Measurements from ENCODE around the gene BBS4.
"Not testable (repeated sequence)": the region's sequence is repeated elsewhere in the genome, so short reads cannot be mapped to it uniquely, and the experiment has no call there.

Gene BBS4, protein sequence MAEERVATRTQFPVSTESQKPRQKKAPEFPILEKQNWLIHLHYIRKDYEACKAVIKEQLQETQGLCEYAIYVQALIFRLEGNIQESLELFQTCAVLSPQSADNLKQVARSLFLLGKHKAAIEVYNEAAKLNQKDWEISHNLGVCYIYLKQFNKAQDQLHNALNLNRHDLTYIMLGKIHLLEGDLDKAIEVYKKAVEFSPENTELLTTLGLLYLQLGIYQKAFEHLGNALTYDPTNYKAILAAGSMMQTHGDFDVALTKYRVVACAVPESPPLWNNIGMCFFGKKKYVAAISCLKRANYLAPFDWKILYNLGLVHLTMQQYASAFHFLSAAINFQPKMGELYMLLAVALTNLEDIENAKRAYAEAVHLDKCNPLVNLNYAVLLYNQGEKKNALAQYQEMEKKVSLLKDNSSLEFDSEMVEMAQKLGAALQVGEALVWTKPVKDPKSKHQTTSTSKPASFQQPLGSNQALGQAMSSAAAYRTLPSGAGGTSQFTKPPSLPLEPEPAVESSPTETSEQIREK
- 11.1 to 14.9 (median 13.5) reads per million in 3 donors for total RNA-seq

GRCh38 chr15:72685925-72686794 is at the start of gene BBS4, which contains the start of gene HIGD2B:
TSS of gene BBS4 (plus strand) at chr15:72686207. CDS start at chr15:72686228, 21 bp downstream.
TSS of gene HIGD2B (minus strand) at chr15:72686182. CDS start at chr15:72676374, 9,808 bp downstream.
- H3K36me3 ChIP-seq (ENCODE audit: control insufficient read depth, insufficient read depth, low read length): peaks cover 5% of the 10 kb centered on the region
- no peaks in the 10 kb centered on the region for H3K27me3 ChIP-seq (replicated peaks; ENCODE audit: control insufficient read depth, insufficient read depth, low read length, poor library complexity, severe bottlenecking)
- H3K4me3 ChIP-seq (ENCODE audit: insufficient read depth, low read depth, low read length, poor library complexity, severe bottlenecking): peak within 1 kb of the TSS; percentile 87
- no peaks in the 10 kb centered on the region for H3K9me3 ChIP-seq (ENCODE audit: control insufficient read depth, low read length)
- H3K27ac ChIP-seq (ENCODE audit: insufficient read depth, low read length, poor library complexity, severe bottlenecking): peak within 1 kb of the TSS; percentile 81
- peaks cover 5% of the 10 kb centered on the region for H3K4me1 ChIP-seq (ENCODE audit: control insufficient read depth, insufficient read depth, low read length, poor library complexity, severe bottlenecking)
- DNase-seq: peak; percentile 71 to 77 (median 73)

- H3K27me3 ChIP-seq (replicated peaks; ENCODE audit: control insufficient read depth, insufficient read depth, low read length, poor library complexity, severe bottlenecking); H3K4me1 ChIP-seq (ENCODE audit: control insufficient read depth, insufficient read depth, low read length, poor library complexity, severe bottlenecking); H3K36me3 ChIP-seq (ENCODE audit: control insufficient read depth, insufficient read depth, low read length); H3K4me3 ChIP-seq (ENCODE audit: insufficient read depth, low read depth, low read length, poor library complexity, severe bottlenecking); H3K9me3 ChIP-seq (ENCODE audit: control insufficient read depth, low read length); H3K27ac ChIP-seq (ENCODE audit: insufficient read depth, low read length, poor library complexity, severe bottlenecking): not testable (repeated sequence)
- DNase-seq: peak; percentile 29 to 56 (median 44)
These were observed 49.3 kb upstream of the BBS4 start for GRCh38 chr15:72636519-72637282.

GRCh38 chr15:72639759-72640483 is 46.1 kb upstream of the BBS4 start:
- H3K36me3 ChIP-seq (ENCODE audit: control insufficient read depth, insufficient read depth, low read length); H3K4me1 ChIP-seq (ENCODE audit: control insufficient read depth, insufficient read depth, low read length, poor library complexity, severe bottlenecking); DNase-seq; H3K9me3 ChIP-seq (ENCODE audit: control insufficient read depth, low read length); H3K27ac ChIP-seq (ENCODE audit: insufficient read depth, low read length, poor library complexity, severe bottlenecking); H3K4me3 ChIP-seq (ENCODE audit: insufficient read depth, low read depth, low read length, poor library complexity, severe bottlenecking); H3K27me3 ChIP-seq (replicated peaks; ENCODE audit: control insufficient read depth, insufficient read depth, low read length, poor library complexity, severe bottlenecking): not testable (repeated sequence)

DNA sequence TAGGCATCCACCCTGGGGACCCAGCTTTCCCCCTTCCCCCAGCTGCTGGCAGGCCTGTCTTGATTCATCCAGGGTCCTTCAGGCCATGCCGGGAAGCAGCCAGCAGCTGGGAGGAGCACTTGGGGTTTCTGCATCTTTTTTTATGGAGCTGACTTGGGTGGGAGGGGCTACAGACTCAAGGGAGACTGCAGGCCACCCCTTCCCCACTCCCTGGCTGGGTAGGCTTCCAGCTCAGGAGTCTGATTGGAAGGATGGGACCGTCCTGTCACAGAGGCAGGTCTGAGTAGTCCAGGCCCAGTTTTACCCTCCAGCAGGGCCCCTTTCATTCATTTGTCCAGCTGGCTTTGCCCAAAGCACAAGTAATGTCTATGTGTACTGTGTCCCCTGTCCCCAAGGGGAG is 43.7 kb upstream of the BBS4 start:
- H3K4me3 ChIP-seq (ENCODE audit: insufficient read depth, low read depth, low read length, poor library complexity, severe bottlenecking); H3K27me3 ChIP-seq (replicated peaks; ENCODE audit: control insufficient read depth, insufficient read depth, low read length, poor library complexity, severe bottlenecking); H3K4me1 ChIP-seq (ENCODE audit: control insufficient read depth, insufficient read depth, low read length, poor library complexity, severe bottlenecking); DNase-seq; H3K9me3 ChIP-seq (ENCODE audit: control insufficient read depth, low read length); H3K36me3 ChIP-seq (ENCODE audit: control insufficient read depth, insufficient read depth, low read length); H3K27ac ChIP-seq (ENCODE audit: insufficient read depth, low read length, poor library complexity, severe bottlenecking): not testable (repeated sequence)

DNA sequence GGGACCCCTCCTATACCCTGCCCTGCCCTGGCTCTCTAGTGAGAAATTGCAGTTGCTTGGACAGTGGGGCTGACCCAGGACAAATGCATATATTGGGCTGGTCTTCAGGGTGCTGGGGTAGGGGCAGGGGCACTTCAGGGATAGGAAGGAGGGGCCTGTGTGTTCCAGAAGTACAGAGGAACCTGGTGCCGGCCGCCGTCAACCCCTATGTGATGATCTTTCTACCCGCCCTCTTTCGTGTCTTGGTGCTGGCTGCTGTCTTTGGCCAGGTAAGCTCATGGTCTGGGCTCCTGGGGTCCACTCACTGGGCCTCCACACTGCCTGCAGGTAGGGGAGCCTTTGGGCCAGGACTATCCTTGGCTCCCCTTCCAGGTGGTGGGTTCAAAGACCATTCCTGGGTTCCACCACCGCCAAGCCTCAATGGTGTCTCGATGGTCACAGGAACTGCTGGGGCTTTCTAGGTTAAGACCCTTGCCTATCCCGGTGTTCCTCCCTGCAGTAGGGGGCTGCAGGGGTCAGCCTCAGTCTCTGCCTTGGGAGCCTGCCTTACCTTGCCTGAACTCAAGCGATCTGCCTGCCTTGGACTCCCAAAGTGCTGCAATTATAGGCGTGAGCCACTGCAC is 37.3 kb upstream of the BBS4 start:
- H3K4me3 ChIP-seq (ENCODE audit: insufficient read depth, low read depth, low read length, poor library complexity, severe bottlenecking); H3K36me3 ChIP-seq (ENCODE audit: control insufficient read depth, insufficient read depth, low read length); DNase-seq; H3K4me1 ChIP-seq (ENCODE audit: control insufficient read depth, insufficient read depth, low read length, poor library complexity, severe bottlenecking); H3K27me3 ChIP-seq (replicated peaks; ENCODE audit: control insufficient read depth, insufficient read depth, low read length, poor library complexity, severe bottlenecking); H3K9me3 ChIP-seq (ENCODE audit: control insufficient read depth, low read length); H3K27ac ChIP-seq (ENCODE audit: insufficient read depth, low read length, poor library complexity, severe bottlenecking): not testable (repeated sequence)

- H3K36me3 ChIP-seq (ENCODE audit: control insufficient read depth, insufficient read depth, low read length); H3K27ac ChIP-seq (ENCODE audit: insufficient read depth, low read length, poor library complexity, severe bottlenecking); H3K4me3 ChIP-seq (ENCODE audit: insufficient read depth, low read depth, low read length, poor library complexity, severe bottlenecking); DNase-seq; H3K4me1 ChIP-seq (ENCODE audit: control insufficient read depth, insufficient read depth, low read length, poor library complexity, severe bottlenecking); H3K9me3 ChIP-seq (ENCODE audit: control insufficient read depth, low read length); H3K27me3 ChIP-seq (replicated peaks; ENCODE audit: control insufficient read depth, insufficient read depth, low read length, poor library complexity, severe bottlenecking): not testable (repeated sequence)
These were observed 31.6 kb upstream of the BBS4 start, which contains the start of gene GOLGA6B for GRCh38 chr15:72654397-72654796. TSS of gene GOLGA6B (plus strand) at chr15:72654697. CDS start at chr15:72654738, 41 bp downstream.

GRCh38 chr15:72656014-72656413 is 30.0 kb upstream of the BBS4 start:
- not testable (repeated sequence) for H3K9me3 ChIP-seq (ENCODE audit: control insufficient read depth, low read length); H3K27me3 ChIP-seq (replicated peaks; ENCODE audit: control insufficient read depth, insufficient read depth, low read length, poor library complexity, severe bottlenecking); DNase-seq; H3K27ac ChIP-seq (ENCODE audit: insufficient read depth, low read length, poor library complexity, severe bottlenecking); H3K36me3 ChIP-seq (ENCODE audit: control insufficient read depth, insufficient read depth, low read length); H3K4me1 ChIP-seq (ENCODE audit: control insufficient read depth, insufficient read depth, low read length, poor library complexity, severe bottlenecking); H3K4me3 ChIP-seq (ENCODE audit: insufficient read depth, low read depth, low read length, poor library complexity, severe bottlenecking)

DNA sequence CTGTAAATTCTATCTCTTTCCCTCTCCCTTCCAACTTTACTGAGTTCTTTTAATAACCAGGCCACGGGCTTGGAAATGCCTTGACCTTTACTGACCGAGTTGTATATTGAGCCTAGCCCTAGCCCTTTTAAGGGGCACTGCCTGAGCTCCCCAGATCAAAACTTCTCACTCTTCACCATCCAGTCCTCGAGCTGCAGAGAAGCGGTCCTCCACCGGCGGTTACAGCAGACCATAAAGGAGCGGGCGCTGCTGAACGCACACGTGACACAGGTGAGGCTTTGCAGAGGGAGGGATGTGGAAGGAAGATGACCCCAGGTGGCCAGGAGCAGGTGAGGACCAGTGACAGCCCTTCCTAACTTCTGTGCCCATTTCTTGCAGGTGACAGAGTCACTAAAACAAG is 24.9 kb upstream of the BBS4 start:
- not testable (repeated sequence) for H3K36me3 ChIP-seq (ENCODE audit: control insufficient read depth, insufficient read depth, low read length); H3K27ac ChIP-seq (ENCODE audit: insufficient read depth, low read length, poor library complexity, severe bottlenecking); H3K27me3 ChIP-seq (replicated peaks; ENCODE audit: control insufficient read depth, insufficient read depth, low read length, poor library complexity, severe bottlenecking); H3K4me1 ChIP-seq (ENCODE audit: control insufficient read depth, insufficient read depth, low read length, poor library complexity, severe bottlenecking); DNase-seq; H3K9me3 ChIP-seq (ENCODE audit: control insufficient read depth, low read length); H3K4me3 ChIP-seq (ENCODE audit: insufficient read depth, low read depth, low read length, poor library complexity, severe bottlenecking)

DNA sequence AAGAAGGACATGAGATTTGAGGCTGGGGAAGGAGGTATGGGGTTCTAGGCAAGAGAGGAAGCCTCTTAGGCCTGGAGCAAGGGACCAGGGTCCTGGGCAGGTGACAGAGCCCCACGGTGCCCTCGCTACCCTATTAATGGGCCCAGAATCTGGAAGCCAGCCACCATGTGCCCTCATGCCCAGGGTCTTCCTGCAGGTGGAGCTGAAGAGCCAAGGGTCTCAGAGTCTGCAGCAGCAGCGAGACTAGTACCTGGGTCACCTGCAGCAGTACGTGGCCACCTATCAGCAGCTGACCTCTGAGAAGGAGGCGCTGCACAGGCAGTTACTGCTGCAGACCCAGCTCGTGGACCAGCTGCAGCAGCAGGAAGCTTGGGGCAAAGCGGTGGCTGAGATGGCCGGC is 22.1 kb upstream of the BBS4 start:
- H3K4me1 ChIP-seq (ENCODE audit: control insufficient read depth, insufficient read depth, low read length, poor library complexity, severe bottlenecking); DNase-seq; H3K27ac ChIP-seq (ENCODE audit: insufficient read depth, low read length, poor library complexity, severe bottlenecking); H3K27me3 ChIP-seq (replicated peaks; ENCODE audit: control insufficient read depth, insufficient read depth, low read length, poor library complexity, severe bottlenecking); H3K9me3 ChIP-seq (ENCODE audit: control insufficient read depth, low read length); H3K36me3 ChIP-seq (ENCODE audit: control insufficient read depth, insufficient read depth, low read length); H3K4me3 ChIP-seq (ENCODE audit: insufficient read depth, low read depth, low read length, poor library complexity, severe bottlenecking): not testable (repeated sequence)

All from effector memory CD4-positive, alpha-beta T cell (primary cell).